HCT116 (cell line): Measurements from ENCODE around the gene ITPRIPL1. TPM values are rescaled to one million over a fixed set of nuclear protein-coding genes. Genes with fewer than 3 reads are reported as not detected.

Source experiments
- ATAC-seq: fragments of 200-7000 bp; cut with Tn5 transposase; 2 replicates; pipeline ENCODE4 v1.9.1; 2020; ENCODE audit warnings: mild to moderate bottlenecking, moderate library complexity
- BruUV-seq: library from RNA; stranded (reverse); fragments of 400-500 nt; replicated peaks from 2 replicates; lab custom pipeline; 2021; lab: Mats Ljungman, UMichigan
- CTCF ChIA-PET: fragments of 300-600 bp; sonication (Branson Sonifier 250); formaldehyde crosslinking; loops from one replicate; lab custom pipeline; 2021; ENCODE audit warnings: antibody characterized with exemption; lab: Charles Lee
- POLR2A ChIA-PET: fragments of 300-600, 350-600 bp; sonication (Branson Sonifier 250); formaldehyde crosslinking; loops from one replicate; lab custom pipeline; 2021; ENCODE audit warnings: antibody characterized with exemption; lab: Charles Lee
- RAD21 ChIA-PET, 2 experiments: fragments of 300-600 bp; sonication (Branson Sonifier 250); formaldehyde crosslinking; loops; one replicate each; lab custom pipeline; 2023; ENCODE audit warnings: low total read pairs in 2 of 2; ENCODE audit not compliant: uncharacterized antibody in 2 of 2, unreplicated experiment in 2 of 2, low non-redundant PET in 1 of 2; lab: Charles Lee
- DNase-seq: peaks from one replicate; pipeline ENCODE4 v3.0.0-alpha.2; 2010; ENCODE audit warnings: low read depth, low spot score
- H2AFZ ChIP-seq: fragments of 200-600 bp; shearing (Covaris generic), sonication (generic); 2 replicates; pipeline ENCODE4 v1.6.1; 2017; ENCODE audit warnings: low read depth, mixed run types, mixed read lengths, antibody characterized with exemption, low read length; ENCODE audit not compliant: poor library complexity, severe bottlenecking
- H3K27ac ChIP-seq: 2 replicates; pipeline ENCODE4 v1.5.1; 2012; ENCODE audit warnings: low read depth, low read length
- H3K27me3 ChIP-seq: fragments of 200-600 bp; sonication (generic); 2 replicates; pipeline ENCODE4 v1.6.1; 2016; ENCODE audit warnings: mixed run types, low read length, mixed read lengths; ENCODE audit not compliant: insufficient read depth
- H3K36me3 ChIP-seq, 2 experiments: fragments of 200-500 bp in 1 of 2; fragments of 200-600 bp in 1 of 2; sonication (Bioruptor generic) in 1 of 2; sonication (generic) in 1 of 2; 2 replicates each; pipeline versions ENCODE4 v1.5.1 to v1.6.1; 2014 to 2016; ENCODE audit warnings: low read length in 2 of 2, inconsistent platforms in 1 of 2, mixed read lengths in 1 of 2, mixed run types in 1 of 2; ENCODE audit not compliant: insufficient read depth in 2 of 2, control insufficient read depth in 1 of 2
- H3K4me1 ChIP-seq, 2 experiments: fragments of 200-600 bp in 1 of 2; sonication (generic) in 1 of 2; 2 replicates each; pipeline versions ENCODE4 v1.5.1 to v1.6.1; 2012 to 2017; ENCODE audit warnings: low read length in 2 of 2, inconsistent platforms in 1 of 2, mild to moderate bottlenecking in 1 of 2, mixed read lengths in 1 of 2, mixed run types in 1 of 2, moderate library complexity in 1 of 2; ENCODE audit not compliant: insufficient read depth in 2 of 2, control insufficient read depth in 1 of 2
- H3K4me2 ChIP-seq: fragments of 200-600 bp; sonication (generic); 2 replicates; pipeline ENCODE4 v1.6.1; 2017; ENCODE audit warnings: mixed run types, low read length, mixed read lengths
- H3K4me3 ChIP-seq, 2 experiments: fragments of 200-600 bp in 1 of 2; sonication (generic) in 1 of 2; replicated peaks in 1 of 2; 2 replicates each; pipeline ENCODE4 v1.5.1; 2011 to 2016; ENCODE audit warnings: low read length in 2 of 2, control low read depth in 1 of 2, low read depth in 1 of 2, mild to moderate bottlenecking in 1 of 2, mixed read lengths in 1 of 2, mixed run types in 1 of 2
- H3K79me2 ChIP-seq: fragments of 200-600 bp; sonication (generic); 2 replicates; pipeline ENCODE4 v1.6.1; 2017; ENCODE audit warnings: mild to moderate bottlenecking, mixed run types, low read length, moderate library complexity, mixed read lengths; ENCODE audit not compliant: insufficient read depth
- H3K9ac ChIP-seq: fragments of 200-600 bp; sonication (generic); 2 replicates; pipeline ENCODE4 v1.6.1; 2016; ENCODE audit warnings: low read length, mixed read lengths
- H3K9me2 ChIP-seq: fragments of 200-600 bp; sonication (generic), shearing (Covaris generic); 2 replicates; pipeline ENCODE4 v1.6.1; 2017; ENCODE audit warnings: mixed run types, mild to moderate bottlenecking, moderate library complexity; ENCODE audit not compliant: insufficient read depth
- H3K9me3 ChIP-seq, 2 experiments: fragments of 200-500 bp in 1 of 2; fragments of 200-600 bp in 1 of 2; sonication (Bioruptor generic) in 1 of 2; sonication (generic) in 1 of 2; 2 replicates each; pipeline ENCODE4 v1.6.1; 2014 to 2017; ENCODE audit warnings: low read length in 2 of 2, mixed read lengths in 2 of 2, inconsistent platforms in 1 of 2, low read depth in 1 of 2, mild to moderate bottlenecking in 1 of 2, mixed run types in 1 of 2, moderate library complexity in 1 of 2; ENCODE audit not compliant: control insufficient read depth in 1 of 2, insufficient read depth in 1 of 2
- H4K20me1 ChIP-seq: fragments of 200-600 bp; sonication (generic), shearing (Covaris generic); 2 replicates; pipeline ENCODE4 v1.6.1; 2017; ENCODE audit warnings: mixed run types, mild to moderate bottlenecking, moderate library complexity; ENCODE audit not compliant: insufficient read depth
- CBX3 ChIP-seq: IDR thresholded peaks from 2 replicates; pipeline ENCODE4 v1.6.1; 2012; ENCODE audit warnings: low read depth
- CEBPB ChIP-seq: IDR thresholded peaks from 2 replicates; pipeline ENCODE4 v1.6.1; 2012; ENCODE audit warnings: low read depth
- EZH2 ChIP-seq: fragments of 200-600 bp; sonication (generic); IDR thresholded peaks from 2 replicates; pipeline ENCODE4 v1.6.1; 2017; ENCODE audit warnings: antibody characterized with exemption, mixed run types
- FOSL1 ChIP-seq: IDR thresholded peaks from 2 replicates; pipeline ENCODE4 v1.6.1; 2012; ENCODE audit warnings: low read depth
- JUND ChIP-seq: IDR thresholded peaks from 2 replicates; pipeline ENCODE4 v1.6.1; 2012
- POLR2A ChIP-seq: IDR thresholded peaks from 2 replicates; pipeline ENCODE4 v1.7.0; 2011; ENCODE audit warnings: borderline replicate concordance; ENCODE audit not compliant: insufficient read depth, insufficient read length; ENCODE audit errors: extremely low read depth
- POLR2AphosphoS5 ChIP-seq: IDR thresholded peaks from 2 replicates; pipeline ENCODE4 v1.6.1; 2011; ENCODE audit warnings: mild to moderate bottlenecking, low read depth, low read length, moderate library complexity
- RAD21 ChIP-seq: IDR thresholded peaks from 2 replicates; pipeline ENCODE4 v1.6.1; 2012; ENCODE audit warnings: low read depth, mild to moderate bottlenecking
- SIN3A ChIP-seq: IDR thresholded peaks from 2 replicates; pipeline ENCODE4 v1.6.1; 2012; ENCODE audit warnings: low read depth
- SP1 ChIP-seq: IDR thresholded peaks from 2 replicates; pipeline ENCODE4 v1.6.1; 2012; ENCODE audit warnings: low read depth
- SRF ChIP-seq: IDR thresholded peaks from 2 replicates; pipeline ENCODE4 v1.6.1; 2012; ENCODE audit warnings: low read depth
- TCF7L2 ChIP-seq: IDR thresholded peaks from 2 replicates; pipeline ENCODE4 v1.7.0; 2011; ENCODE audit warnings: borderline replicate concordance, inconsistent platforms; ENCODE audit not compliant: insufficient read depth, insufficient read length; ENCODE audit errors: extremely low read depth
- YY1 ChIP-seq: IDR thresholded peaks from 2 replicates; pipeline ENCODE4 v1.6.1; 2011; ENCODE audit warnings: low read length, low read depth, moderate library complexity, mild to moderate bottlenecking; ENCODE audit not compliant: insufficient replicate concordance; ENCODE audit errors: extremely low read depth
- ZFX ChIP-seq: fragments of 450-650 bp; IDR thresholded peaks from 2 replicates; pipeline ENCODE4 v1.6.1; 2017
- ZNF274 ChIP-seq: fragments of 200-500 bp; sonication (Bioruptor generic); IDR thresholded peaks from 2 replicates; pipeline ENCODE4 v1.6.1; 2014; ENCODE audit warnings: mild to moderate bottlenecking, low read depth, low read length, inconsistent platforms
- intact Hi-C: fragments of 100-400 bp; cut with micrococcal nuclease; formaldehyde crosslinking; loops from 2 replicates; pipeline ENCODE4 v1.10.0; 2022
- total RNA-seq: library from RNA; stranded (reverse); gene quantifications from one replicate; pipeline ENCODE4 v1.2.1, GENCODE V29; 2021; ENCODE audit not compliant: unreplicated experiment
- TF ChIP-seq, protein P1 (sequence below): IDR thresholded peaks from 2 replicates; pipeline ENCODE4 v1.6.1; 2011; ENCODE audit warnings: mild to moderate bottlenecking, low read length, moderate library complexity; ENCODE audit not compliant: insufficient replicate concordance; ENCODE audit errors: extremely low read depth
- TF ChIP-seq, protein P2 (sequence below), 3 experiments: fragments of 200-600 bp in 1 of 3; sonication (generic) in 1 of 3; IDR thresholded peaks in 2 of 3; conservative IDR thresholded peaks in 1 of 3; 2 replicates each; pipeline ENCODE4 v1.5.1; 2012 to 2017; ENCODE audit warnings: low read depth in 2 of 3, low read length in 2 of 3, antibody characterized with exemption in 1 of 3, borderline replicate concordance in 1 of 3, control low read depth in 1 of 3, mild to moderate bottlenecking in 1 of 3, mixed read lengths in 1 of 3, mixed run types in 1 of 3, moderate library complexity in 1 of 3; ENCODE audit not compliant: insufficient read depth in 1 of 3
- TF ChIP-seq, protein P3 (sequence below): IDR thresholded peaks from 2 replicates; pipeline ENCODE4 v1.6.1; 2012; ENCODE audit warnings: low read depth

Gene ITPRIPL1
- total RNA-seq, 1 experiment from 2014 or later: 12.4 TPM

DNA sequence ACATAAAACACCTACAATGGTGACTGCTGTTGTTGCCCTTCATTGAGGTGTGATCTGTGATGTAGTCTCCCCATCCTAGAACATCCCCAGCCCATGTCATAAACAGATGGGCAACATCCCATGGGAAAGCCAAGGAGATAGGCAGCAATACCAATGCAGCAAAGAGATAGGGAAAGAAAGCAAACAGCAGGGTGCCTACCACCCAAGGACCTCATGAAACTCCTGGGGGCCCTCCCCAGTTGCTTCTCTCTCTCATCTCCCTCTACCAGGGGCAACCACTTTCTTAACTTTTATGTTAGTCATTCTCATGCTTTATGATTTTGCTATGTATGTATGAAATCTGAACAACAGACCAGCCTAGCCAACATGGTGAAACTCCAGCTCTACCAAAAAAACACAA is 8.1 kb upstream of the ITPRIPL1 start:
- intact Hi-C loops: no loop called here
- no peak for ATAC-seq
- no peak overlapping the region for H2AFZ ChIP-seq
- BruUV-seq: no TSS peak
- no peak overlapping the region for H3K27ac ChIP-seq
- peaks cover 1 to 29% of the 10 kb centered on the region in 2 experiments for H3K4me1 ChIP-seq
- H3K36me3 ChIP-seq: no peaks in the 10 kb centered on the region
- no peak overlapping the region for H3K9ac ChIP-seq
- no peaks in the 10 kb centered on the region; a peak in 1 of 4 replicates for H3K9me3 ChIP-seq
- H3K79me2 ChIP-seq: no peaks in the 10 kb centered on the region
- POLR2A ChIA-PET: no interaction called here
- no peak overlapping the region for H3K4me2 ChIP-seq
- no peak for DNase-seq
- no peak overlapping the region for H3K4me3 ChIP-seq
- TF ChIP-seq FOSL1: no peak
- no peak for TF ChIP-seq CEBPB
- no peak for TF ChIP-seq EZH2
- TF ChIP-seq POLR2A: no peak
- TF ChIP-seq CBX3: no peak
- TF ChIP-seq, protein P1, sequence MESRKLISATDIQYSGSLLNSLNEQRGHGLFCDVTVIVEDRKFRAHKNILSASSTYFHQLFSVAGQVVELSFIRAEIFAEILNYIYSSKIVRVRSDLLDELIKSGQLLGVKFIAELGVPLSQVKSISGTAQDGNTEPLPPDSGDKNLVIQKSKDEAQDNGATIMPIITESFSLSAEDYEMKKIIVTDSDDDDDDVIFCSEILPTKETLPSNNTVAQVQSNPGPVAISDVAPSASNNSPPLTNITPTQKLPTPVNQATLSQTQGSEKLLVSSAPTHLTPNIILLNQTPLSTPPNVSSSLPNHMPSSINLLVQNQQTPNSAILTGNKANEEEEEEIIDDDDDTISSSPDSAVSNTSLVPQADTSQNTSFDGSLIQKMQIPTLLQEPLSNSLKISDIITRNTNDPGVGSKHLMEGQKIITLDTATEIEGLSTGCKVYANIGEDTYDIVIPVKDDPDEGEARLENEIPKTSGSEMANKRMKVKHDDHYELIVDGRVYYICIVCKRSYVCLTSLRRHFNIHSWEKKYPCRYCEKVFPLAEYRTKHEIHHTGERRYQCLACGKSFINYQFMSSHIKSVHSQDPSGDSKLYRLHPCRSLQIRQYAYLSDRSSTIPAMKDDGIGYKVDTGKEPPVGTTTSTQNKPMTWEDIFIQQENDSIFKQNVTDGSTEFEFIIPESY: no peak
- TF ChIP-seq RAD21: no peak
- TF ChIP-seq, protein P2, sequence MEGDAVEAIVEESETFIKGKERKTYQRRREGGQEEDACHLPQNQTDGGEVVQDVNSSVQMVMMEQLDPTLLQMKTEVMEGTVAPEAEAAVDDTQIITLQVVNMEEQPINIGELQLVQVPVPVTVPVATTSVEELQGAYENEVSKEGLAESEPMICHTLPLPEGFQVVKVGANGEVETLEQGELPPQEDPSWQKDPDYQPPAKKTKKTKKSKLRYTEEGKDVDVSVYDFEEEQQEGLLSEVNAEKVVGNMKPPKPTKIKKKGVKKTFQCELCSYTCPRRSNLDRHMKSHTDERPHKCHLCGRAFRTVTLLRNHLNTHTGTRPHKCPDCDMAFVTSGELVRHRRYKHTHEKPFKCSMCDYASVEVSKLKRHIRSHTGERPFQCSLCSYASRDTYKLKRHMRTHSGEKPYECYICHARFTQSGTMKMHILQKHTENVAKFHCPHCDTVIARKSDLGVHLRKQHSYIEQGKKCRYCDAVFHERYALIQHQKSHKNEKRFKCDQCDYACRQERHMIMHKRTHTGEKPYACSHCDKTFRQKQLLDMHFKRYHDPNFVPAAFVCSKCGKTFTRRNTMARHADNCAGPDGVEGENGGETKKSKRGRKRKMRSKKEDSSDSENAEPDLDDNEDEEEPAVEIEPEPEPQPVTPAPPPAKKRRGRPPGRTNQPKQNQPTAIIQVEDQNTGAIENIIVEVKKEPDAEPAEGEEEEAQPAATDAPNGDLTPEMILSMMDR (IDR thresholded peaks at IDR 0.05 in 2 of 3, conservative IDR thresholded peaks at IDR 0.05 in 1 of 3; ENCODE audit: borderline replicate concordance in 1 of 3, insufficient read depth in 1 of 3, low read depth in 2 of 3, low read length in 2 of 3): no peak
- TF ChIP-seq POLR2AphosphoS5: no peak
- TF ChIP-seq TCF7L2: no peak
- TF ChIP-seq, protein P3, sequence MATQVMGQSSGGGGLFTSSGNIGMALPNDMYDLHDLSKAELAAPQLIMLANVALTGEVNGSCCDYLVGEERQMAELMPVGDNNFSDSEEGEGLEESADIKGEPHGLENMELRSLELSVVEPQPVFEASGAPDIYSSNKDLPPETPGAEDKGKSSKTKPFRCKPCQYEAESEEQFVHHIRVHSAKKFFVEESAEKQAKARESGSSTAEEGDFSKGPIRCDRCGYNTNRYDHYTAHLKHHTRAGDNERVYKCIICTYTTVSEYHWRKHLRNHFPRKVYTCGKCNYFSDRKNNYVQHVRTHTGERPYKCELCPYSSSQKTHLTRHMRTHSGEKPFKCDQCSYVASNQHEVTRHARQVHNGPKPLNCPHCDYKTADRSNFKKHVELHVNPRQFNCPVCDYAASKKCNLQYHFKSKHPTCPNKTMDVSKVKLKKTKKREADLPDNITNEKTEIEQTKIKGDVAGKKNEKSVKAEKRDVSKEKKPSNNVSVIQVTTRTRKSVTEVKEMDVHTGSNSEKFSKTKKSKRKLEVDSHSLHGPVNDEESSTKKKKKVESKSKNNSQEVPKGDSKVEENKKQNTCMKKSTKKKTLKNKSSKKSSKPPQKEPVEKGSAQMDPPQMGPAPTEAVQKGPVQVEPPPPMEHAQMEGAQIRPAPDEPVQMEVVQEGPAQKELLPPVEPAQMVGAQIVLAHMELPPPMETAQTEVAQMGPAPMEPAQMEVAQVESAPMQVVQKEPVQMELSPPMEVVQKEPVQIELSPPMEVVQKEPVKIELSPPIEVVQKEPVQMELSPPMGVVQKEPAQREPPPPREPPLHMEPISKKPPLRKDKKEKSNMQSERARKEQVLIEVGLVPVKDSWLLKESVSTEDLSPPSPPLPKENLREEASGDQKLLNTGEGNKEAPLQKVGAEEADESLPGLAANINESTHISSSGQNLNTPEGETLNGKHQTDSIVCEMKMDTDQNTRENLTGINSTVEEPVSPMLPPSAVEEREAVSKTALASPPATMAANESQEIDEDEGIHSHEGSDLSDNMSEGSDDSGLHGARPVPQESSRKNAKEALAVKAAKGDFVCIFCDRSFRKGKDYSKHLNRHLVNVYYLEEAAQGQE: no peak
- no peak for TF ChIP-seq SP1
- TF ChIP-seq SIN3A: no peak
- TF ChIP-seq JUND: no peak
- no peak for TF ChIP-seq ZNF274
- no peak for TF ChIP-seq ZFX
- TF ChIP-seq YY1: no peak
- no peak for TF ChIP-seq SRF
- TF ChIP-seq, all 23 proteins: peak for 0
- CTCF ChIA-PET: no interaction called here
- RAD21 ChIA-PET: no interaction called here
- Histone ChIP-seq H3K9me2 (no peaks in the 10 kb centered on the region), H4K20me1 (no peaks in the 10 kb centered on the region), H3K27me3 (no peaks in the 10 kb centered on the region)
